HepG2 (cell line): Measurements from ENCODE around the gene HOXA5. TPM values are rescaled to one million over a fixed set of nuclear protein-coding genes. Genes with fewer than 3 reads are reported as not detected.

Experiments used
- AKAP8 ChIP-seq: sonication (generic); formaldehyde crosslinking; IDR thresholded peaks from 2 replicates; pipeline ENCODE4 v1.5.1; 2020; ENCODE audit warnings: mild to moderate bottlenecking, missing genetic modification reagents
- CBX2 ChIP-seq, 2 experiments: fragments of 200-600 bp in 1 of 2; sonication (generic); formaldehyde crosslinking in 1 of 2; IDR thresholded peaks; 2 replicates each; pipeline versions ENCODE4 v1.7.0 to v1.8.1; 2018 to 2022; ENCODE audit warnings: low read depth in 2 of 2, low read length in 1 of 2, mild to moderate bottlenecking in 1 of 2, missing genetic modification reagents in 1 of 2
- CHCHD3 ChIP-seq: sonication (generic); formaldehyde crosslinking; IDR thresholded peaks from 2 replicates; pipeline ENCODE4 v1.8.0; 2022; ENCODE audit warnings: mild to moderate bottlenecking, missing genetic modification reagents, moderate library complexity
- CREM ChIP-seq, 2 experiments: sonication (generic) in 1 of 2; formaldehyde crosslinking in 1 of 2; IDR thresholded peaks; 2 replicates each; pipeline versions ENCODE4 v1.4.0 to v1.6.1; 2016 to 2020; ENCODE audit warnings: antibody characterized with exemption in 1 of 2, mild to moderate bottlenecking in 1 of 2, missing genetic modification reagents in 1 of 2
- ESRRA ChIP-seq: sonication (generic); formaldehyde crosslinking; IDR thresholded peaks from 2 replicates; pipeline ENCODE4 v1.5.1; 2020; ENCODE audit warnings: mild to moderate bottlenecking, low read depth, missing genetic modification reagents
- HMG20B ChIP-seq: conservative IDR thresholded peaks from 2 replicates; pipeline ENCODE4 v1.6.1; 2016; ENCODE audit warnings: missing genetic modification reagents, missing compliant biosample characterization
- KLF13 ChIP-seq: sonication (generic); formaldehyde crosslinking; IDR thresholded peaks from 2 replicates; pipeline ENCODE4 v1.4.0; 2020; ENCODE audit warnings: mild to moderate bottlenecking, missing genetic modification reagents
- KLF9 ChIP-seq: IDR thresholded peaks from 2 replicates; pipeline ENCODE4 v1.6.1; 2016; ENCODE audit warnings: low read depth
- LBX2 ChIP-seq: sonication (generic); formaldehyde crosslinking; IDR thresholded peaks from 2 replicates; pipeline ENCODE4 v1.5.0; 2020; ENCODE audit warnings: missing genetic modification reagents, mild to moderate bottlenecking, borderline replicate concordance
- MTA1 ChIP-seq: sonication (generic); formaldehyde crosslinking; IDR thresholded peaks from 2 replicates; pipeline ENCODE4 v1.4.0; 2020; ENCODE audit warnings: missing genetic modification reagents, mild to moderate bottlenecking, borderline replicate concordance
- NCOR1 ChIP-seq: fragments of 200-600 bp; sonication (generic); IDR thresholded peaks from 2 replicates; pipeline ENCODE4 v1.7.0; 2017; ENCODE audit warnings: antibody characterized with exemption, low read length, borderline replicate concordance
- NFIC ChIP-seq: IDR thresholded peaks from 2 replicates; pipeline ENCODE4 v1.6.1; 2012; ENCODE audit warnings: mild to moderate bottlenecking, low read length, inconsistent platforms
- NR2F2 ChIP-seq: IDR thresholded peaks from 2 replicates; pipeline ENCODE4 v1.6.1; 2012; ENCODE audit warnings: low read depth, inconsistent platforms, borderline replicate concordance
- ONECUT2 ChIP-seq: sonication (generic); formaldehyde crosslinking; IDR thresholded peaks from 2 replicates; pipeline ENCODE4 v1.4.0; 2020; ENCODE audit warnings: missing genetic modification reagents
- POLR2A ChIP-seq, 2 experiments: IDR thresholded peaks; 2 replicates each; pipeline ENCODE4 v1.6.1; 2011; ENCODE audit warnings: low read depth in 2 of 2, low read length in 2 of 2, mild to moderate bottlenecking in 1 of 2, moderate library complexity in 1 of 2; ENCODE audit not compliant: insufficient read depth in 1 of 2
- PRPF4 ChIP-seq: fragments of 200-400 bp; formaldehyde crosslinking; IDR thresholded peaks from 2 replicates; pipeline ENCODE4 v1.6.1; 2016; ENCODE audit warnings: low read length, low read depth; ENCODE audit not compliant: poor library complexity, severe bottlenecking
- SCMH1 ChIP-seq: sonication (generic); formaldehyde crosslinking; IDR thresholded peaks from 2 replicates; pipeline ENCODE4 v1.9.0; 2021; ENCODE audit warnings: missing genetic modification reagents, mild to moderate bottlenecking, borderline replicate concordance
- SIX4 ChIP-seq: sonication (generic); formaldehyde crosslinking; IDR thresholded peaks from 2 replicates; pipeline ENCODE4 v1.4.0; 2020; ENCODE audit warnings: missing genetic modification reagents
- ZBTB1 ChIP-seq: sonication (generic); formaldehyde crosslinking; IDR thresholded peaks from 2 replicates; pipeline ENCODE4 v1.4.0; 2020; ENCODE audit warnings: missing genetic modification reagents, borderline replicate concordance
- ZC3H13 ChIP-seq: sonication (generic); formaldehyde crosslinking; IDR thresholded peaks from 2 replicates; pipeline ENCODE4 v1.8.1; 2023; ENCODE audit warnings: mild to moderate bottlenecking, missing genetic modification reagents, moderate library complexity
- ZHX1 ChIP-seq: sonication (generic); formaldehyde crosslinking; IDR thresholded peaks from 2 replicates; pipeline ENCODE4 v1.8.1; 2022; ENCODE audit warnings: low read depth, mild to moderate bottlenecking, missing genetic modification reagents
- ZMYM3 ChIP-seq: sonication (generic); formaldehyde crosslinking; IDR thresholded peaks from 2 replicates; pipeline ENCODE4 v1.5.1; 2020; ENCODE audit warnings: mild to moderate bottlenecking, missing genetic modification reagents
- ZNF597 ChIP-seq: sonication (generic); formaldehyde crosslinking; IDR thresholded peaks from 2 replicates; pipeline ENCODE4 v1.5.0; 2020; ENCODE audit warnings: missing genetic modification reagents
- ZNF749 ChIP-seq: sonication (generic); formaldehyde crosslinking; IDR thresholded peaks from 2 replicates; pipeline ENCODE4 v1.8.0; 2022; ENCODE audit warnings: mild to moderate bottlenecking, missing genetic modification reagents, moderate library complexity, borderline replicate concordance
- ZNF768 ChIP-seq: sonication (generic); formaldehyde crosslinking; IDR thresholded peaks from 2 replicates; pipeline ENCODE4 v1.4.0; 2020; ENCODE audit warnings: missing genetic modification reagents
- polyA plus RNA-seq, 8 experiments: library from polyadenylated mRNA; depleted of rRNA in 3 of 8; stranded (reverse) in 7 of 8; unstranded in 1 of 8; fragments of >200 nt; fragmentation: Illumina TruSeq in 4 of 8; extraction: Trizol in 4 of 8; gene quantifications; 2 replicates each; pipeline versions ENCODE4 v1.2.1 to v1.2.3, GENCODE V29; 2011 to 2016; ENCODE audit warnings: low read depth in 4 of 8, missing spikeins in 1 of 8, mixed read lengths in 1 of 8; ENCODE audit not compliant: insufficient read depth in 1 of 8
- total RNA-seq, 5 experiments: library from RNA; depleted of rRNA; stranded (reverse); fragments of >200 nt; fragmentation: Illumina TruSeq; extraction: Trizol; gene quantifications; 2 replicates each; pipeline ENCODE4 v1.2.3, GENCODE V29; 2016; ENCODE audit warnings: low read depth in 1 of 5

The HOXA5 gene
- total and polyA plus RNA-seq, 2 of the 13 experiments (the other 11 are each of a cell fraction or from before 2014, with no cell fraction given) = 3.2 to 3.6 TPM

- TF ChIP-seq ZNF768 (CRISPR knock-in tag) (peak; percentile 23; the same call in 1 of the 2 replicates), ZBTB1 (CRISPR knock-in tag) (no peak), NFIC (no peak), CREM (IDR thresholded peaks at IDR 0.05) (peak; percentile 39; the same call in 1 of the 2 replicates), CREM (CRISPR knock-in tag; IDR thresholded peaks at IDR 0.05) (no peak), ZMYM3 (CRISPR knock-in tag) (no peak), ZNF749 (CRISPR knock-in tag) (peak; percentile 72; the same call in 1 of the 2 replicates), KLF9 (CRISPR knock-in tag) (no peak), SIX4 (CRISPR knock-in tag) (no peak), HMG20B (CRISPR knock-in tag) (no peak), KLF13 (CRISPR knock-in tag) (no peak), ESRRA (CRISPR knock-in tag) (no peak), CBX2 (IDR thresholded peaks at IDR 0.05; ENCODE audit: low read depth, low read length) (no peak), CBX2 (CRISPR knock-in tag; IDR thresholded peaks at IDR 0.05; ENCODE audit: low read depth) (no peak), SCMH1 (CRISPR knock-in tag) (no peak), NR2F2 (no peak), AKAP8 (CRISPR knock-in tag) (no peak), POLR2A (IDR thresholded peaks at IDR 0.05; ENCODE audit: insufficient read depth in 1 of 2, low read depth in 2 of 2, low read length in 2 of 2) (peak in 1 of 2 experiments; percentile 10; a peak in 1 of 4 replicates), ZHX1 (peak; percentile 83), PRPF4 (no peak), MTA1 (CRISPR knock-in tag) (no peak; the same call in 1 of the 2 replicates), ZNF597 (CRISPR knock-in tag) (no peak), ZC3H13 (CRISPR knock-in tag) (no peak), ONECUT2 (no peak), NCOR1 (no peak), LBX2 (no peak), CHCHD3 (CRISPR knock-in tag) (no peak)
Observed at GRCh38 chr7:27150568-27151340, 7.3 kb upstream of the HOXA5 start (continued).
